IMR-90 (cell line): ENCODE measurements around the gene CDON. TPM values are rescaled to one million over a fixed set of nuclear protein-coding genes. Genes with fewer than 3 reads are reported as not detected.

ENCODE experiments used
- ATAC-seq: fragments of 200-7000 bp; cut with Tn5 transposase; 2 replicates; pipeline ENCODE4 v1.9.1; 2020; ENCODE audit warnings: low read depth, mild to moderate bottlenecking, moderate library complexity
- BruUV-seq: library from RNA; stranded (reverse); fragments of 400-500 nt; replicated peaks from 2 replicates; lab custom pipeline; 2021; lab: Mats Ljungman, UMichigan
- CTCF ChIA-PET: fragments of 300-600 bp; formaldehyde crosslinking; extraction: SDS; loops from one replicate; lab custom pipeline; 2021; ENCODE audit warnings: antibody characterized with exemption; lab: Yijun Ruan, JAX
- POLR2A ChIA-PET: fragments of 300-600 bp; sonication (Branson Sonifier 250); formaldehyde crosslinking; loops from one replicate; lab custom pipeline; 2022; ENCODE audit warnings: antibody characterized with exemption; ENCODE audit not compliant: unreplicated experiment; lab: Charles Lee
- DNase-seq: peaks from one replicate; pipeline ENCODE4 v3.0.0; 2013
- H2AFZ ChIP-seq: replicated peaks from 2 replicates; pipeline ENCODE3; 2013; ENCODE audit warnings: low read length, mild to moderate bottlenecking; ENCODE audit not compliant: poor library complexity
- H2AK5ac ChIP-seq: 2 replicates; pipeline ENCODE4 v1.6.1; 2013; ENCODE audit warnings: low read depth, low read length, inconsistent platforms
- H2AK9ac ChIP-seq: replicated peaks from 2 replicates; pipeline ENCODE3; 2013; ENCODE audit warnings: mild to moderate bottlenecking, low read depth, low read length, moderate library complexity; ENCODE audit not compliant: poor library complexity
- H2BK120ac ChIP-seq: 2 replicates; pipeline ENCODE4 v1.6.1; 2013; ENCODE audit warnings: low read depth, low read length, inconsistent platforms
- H2BK15ac ChIP-seq: 3 replicates; pipeline ENCODE4 v1.6.1; 2013; ENCODE audit warnings: low read depth, low read length, inconsistent platforms
- H2BK20ac ChIP-seq: 2 replicates; pipeline ENCODE4 v1.6.1; 2013; ENCODE audit warnings: low read depth, mild to moderate bottlenecking, inconsistent platforms, low read length, moderate library complexity
- H2BK5ac ChIP-seq: 2 replicates; pipeline ENCODE4 v1.6.1; 2013; ENCODE audit warnings: mild to moderate bottlenecking, low read depth, low read length, inconsistent platforms; ENCODE audit not compliant: poor library complexity, severe bottlenecking
- H3K14ac ChIP-seq: replicated peaks from 2 replicates; pipeline ENCODE4 v1.6.1; 2013; ENCODE audit warnings: low read depth, low read length, inconsistent platforms
- H3K18ac ChIP-seq: 2 replicates; pipeline ENCODE4 v1.6.1; 2013; ENCODE audit warnings: low read depth, low read length, control low read depth
- H3K23ac ChIP-seq: 2 replicates; pipeline ENCODE4 v1.6.1; 2013; ENCODE audit warnings: low read depth, low read length, inconsistent platforms
- H3K27ac ChIP-seq: 2 replicates; pipeline ENCODE4 v1.5.1; 2013; ENCODE audit warnings: mild to moderate bottlenecking, control low read depth, low read length; ENCODE audit not compliant: insufficient read depth
- H3K27me3 ChIP-seq: 2 replicates; pipeline ENCODE4 v1.6.1; 2013; ENCODE audit warnings: low read length; ENCODE audit not compliant: control insufficient read depth, insufficient read depth
- H3K36me3 ChIP-seq: 2 replicates; pipeline ENCODE4 v1.6.1; 2013; ENCODE audit warnings: low read length, mixed read lengths; ENCODE audit not compliant: control insufficient read depth, insufficient read depth
- H3K4ac ChIP-seq: 2 replicates; pipeline ENCODE4 v1.6.1; 2013; ENCODE audit warnings: low read depth, low read length, inconsistent platforms
- H3K4me1 ChIP-seq: 2 replicates; pipeline ENCODE4 v1.6.1; 2013; ENCODE audit warnings: low read length, mixed read lengths; ENCODE audit not compliant: control insufficient read depth, insufficient read depth
- H3K4me2 ChIP-seq: 2 replicates; pipeline ENCODE4 v1.6.1; 2013; ENCODE audit warnings: low read depth, mild to moderate bottlenecking, control low read depth, low read length, moderate library complexity
- H3K4me3 ChIP-seq: 2 replicates; pipeline ENCODE4 v1.5.1; 2013; ENCODE audit warnings: low read depth, mild to moderate bottlenecking, control low read depth, low read length, moderate library complexity; ENCODE audit not compliant: insufficient read depth
- H3K56ac ChIP-seq: 2 replicates; pipeline ENCODE4 v1.6.1; 2013; ENCODE audit warnings: low read length, inconsistent platforms; ENCODE audit not compliant: insufficient read depth; ENCODE audit errors: extremely low read depth
- H3K79me1 ChIP-seq, 2 experiments: 2 replicates each; pipeline ENCODE4 v1.6.1; 2013; ENCODE audit warnings: low read length in 2 of 2, inconsistent platforms in 1 of 2, low read depth in 1 of 2
- H3K9ac ChIP-seq: 2 replicates; pipeline ENCODE4 v1.6.1; 2013; ENCODE audit warnings: low read depth, low read length, control low read depth
- H3K9me1 ChIP-seq: 2 replicates; pipeline ENCODE4 v1.6.1; 2013; ENCODE audit warnings: low read length, inconsistent platforms; ENCODE audit not compliant: insufficient read depth
- H3K9me3 ChIP-seq: 2 replicates; pipeline ENCODE4 v1.6.1; 2013; ENCODE audit warnings: low read length; ENCODE audit not compliant: control insufficient read depth, insufficient read depth
- H4K20me1 ChIP-seq: 2 replicates; pipeline ENCODE4 v1.6.1; 2013; ENCODE audit warnings: low read length, inconsistent platforms; ENCODE audit not compliant: insufficient read depth
- H4K5ac ChIP-seq: 2 replicates; pipeline ENCODE4 v1.6.1; 2013; ENCODE audit warnings: mild to moderate bottlenecking, low read depth, low read length, control low read depth
- H4K8ac ChIP-seq, 2 experiments: 2 replicates each; pipeline ENCODE4 v1.6.1; 2013; ENCODE audit warnings: low read depth in 2 of 2, low read length in 2 of 2, control low read depth in 1 of 2, inconsistent platforms in 1 of 2
- H4K91ac ChIP-seq: 2 replicates; pipeline ENCODE4 v1.6.1; 2013; ENCODE audit warnings: low read depth, low read length, inconsistent platforms; ENCODE audit not compliant: insufficient read depth
- CEBPB ChIP-seq: IDR thresholded peaks from 2 replicates; pipeline ENCODE4 v1.6.1; 2012; ENCODE audit warnings: low read depth, low read length, improper control_type of control experiment
- CHD1 ChIP-seq: IDR thresholded peaks from 2 replicates; pipeline ENCODE4 v1.6.1; 2012; ENCODE audit warnings: low read depth, low read length, improper control_type of control experiment
- FOS ChIP-seq: fragments of 150-350 bp; IDR thresholded peaks from 2 replicates; pipeline ENCODE4 v1.6.1; 2016; ENCODE audit warnings: low read depth, low read length
- MAFK ChIP-seq: IDR thresholded peaks from 2 replicates; pipeline ENCODE4 v1.6.1; 2012; ENCODE audit warnings: low read depth, low read length, improper control_type of control experiment
- MAZ ChIP-seq: IDR thresholded peaks from 2 replicates; pipeline ENCODE4 v1.6.1; 2012; ENCODE audit warnings: low read depth, mild to moderate bottlenecking, low read length, improper control_type of control experiment, moderate library complexity, borderline replicate concordance
- MXI1 ChIP-seq: IDR thresholded peaks from 2 replicates; pipeline ENCODE4 v1.6.1; 2012; ENCODE audit warnings: low read depth, mild to moderate bottlenecking, low read length, moderate library complexity, borderline replicate concordance
- NFE2L2 ChIP-seq: fragments of 150-350 bp; IDR thresholded peaks from 2 replicates; pipeline ENCODE4 v1.6.1; 2016; ENCODE audit warnings: low read depth, mild to moderate bottlenecking, low read length
- POLR2A ChIP-seq: IDR thresholded peaks from 2 replicates; pipeline ENCODE4 v1.6.1; 2012; ENCODE audit warnings: mild to moderate bottlenecking, low read depth, low read length
- RAD21 ChIP-seq: IDR thresholded peaks from 2 replicates; pipeline ENCODE4 v1.6.1; 2012; ENCODE audit warnings: low read length, improper control_type of control experiment
- RCOR1 ChIP-seq: IDR thresholded peaks from 2 replicates; pipeline ENCODE4 v1.6.1; 2012; ENCODE audit warnings: mild to moderate bottlenecking, low read length, improper control_type of control experiment; ENCODE audit not compliant: insufficient replicate concordance
- RFX5 ChIP-seq: IDR thresholded peaks from 2 replicates; pipeline ENCODE4 v1.8.0; 2012; ENCODE audit warnings: low read depth, mild to moderate bottlenecking, low read length, moderate library complexity
- WGBS, 2 experiments: methylation state at CpG; one replicate each; pipeline versions ENCODE4 v1.1.5 to v1.1.7; 2013; ENCODE audit warnings: missing lambda C conversion rate in 2 of 2; ENCODE audit not compliant: insufficient read length in 1 of 2; ENCODE audit errors: extremely low coverage in 2 of 2; 5-methylcytosine and 5-hydroxymethylcytosine counted together
- dilution Hi-C: fragments of 300-500 bp; cut with HindIII; formaldehyde crosslinking; loops from one replicate; pipeline ENCODE4 v1.14.3; 2018; ENCODE audit warnings: low sequenced_read_pairs; ENCODE audit not compliant: unreplicated experiment
- in situ Hi-C: fragments of 300-500 bp; cut with MboI; formaldehyde crosslinking; loops from 3 replicates; pipeline ENCODE4 v1.14.3; 2019; ENCODE audit warnings: low sequenced_read_pairs, inconsistent platforms, mixed read lengths
- intact Hi-C: fragments of 100-400 bp; cut with micrococcal nuclease; formaldehyde crosslinking; loops from 2 replicates; pipeline ENCODE4 v1.10.0; 2022
- polyA plus RNA-seq, 3 experiments: library from polyadenylated mRNA; depleted of rRNA; stranded (reverse); fragments of >200 nt; gene quantifications; 2 replicates each; pipeline ENCODE4 v1.2.3, GENCODE V29; 2012; ENCODE audit warnings: low replicate concordance in 1 of 3
- total RNA-seq: library from RNA; depleted of rRNA; stranded (reverse); fragments of >200 nt; gene quantifications from 2 replicates; pipeline ENCODE4 v1.2.3, GENCODE V29; 2012
- TF ChIP-seq, protein P1 (sequence below): fragments of 150-350 bp; IDR thresholded peaks from 2 replicates; pipeline ENCODE4 v1.6.1; 2017; ENCODE audit warnings: mild to moderate bottlenecking, antibody characterized with exemption, low read length, low read depth
- TF ChIP-seq, protein P2 (sequence below): conservative IDR thresholded peaks from 2 replicates; pipeline ENCODE4 v1.5.1; 2012; ENCODE audit warnings: mild to moderate bottlenecking, low read depth, low read length, improper control_type of control experiment

CDON gene
- total and polyA plus RNA-seq, 2 of the 4 experiments (the other 2 are of a cell fraction) = 1.2 to 3.8 TPM

DNA sequence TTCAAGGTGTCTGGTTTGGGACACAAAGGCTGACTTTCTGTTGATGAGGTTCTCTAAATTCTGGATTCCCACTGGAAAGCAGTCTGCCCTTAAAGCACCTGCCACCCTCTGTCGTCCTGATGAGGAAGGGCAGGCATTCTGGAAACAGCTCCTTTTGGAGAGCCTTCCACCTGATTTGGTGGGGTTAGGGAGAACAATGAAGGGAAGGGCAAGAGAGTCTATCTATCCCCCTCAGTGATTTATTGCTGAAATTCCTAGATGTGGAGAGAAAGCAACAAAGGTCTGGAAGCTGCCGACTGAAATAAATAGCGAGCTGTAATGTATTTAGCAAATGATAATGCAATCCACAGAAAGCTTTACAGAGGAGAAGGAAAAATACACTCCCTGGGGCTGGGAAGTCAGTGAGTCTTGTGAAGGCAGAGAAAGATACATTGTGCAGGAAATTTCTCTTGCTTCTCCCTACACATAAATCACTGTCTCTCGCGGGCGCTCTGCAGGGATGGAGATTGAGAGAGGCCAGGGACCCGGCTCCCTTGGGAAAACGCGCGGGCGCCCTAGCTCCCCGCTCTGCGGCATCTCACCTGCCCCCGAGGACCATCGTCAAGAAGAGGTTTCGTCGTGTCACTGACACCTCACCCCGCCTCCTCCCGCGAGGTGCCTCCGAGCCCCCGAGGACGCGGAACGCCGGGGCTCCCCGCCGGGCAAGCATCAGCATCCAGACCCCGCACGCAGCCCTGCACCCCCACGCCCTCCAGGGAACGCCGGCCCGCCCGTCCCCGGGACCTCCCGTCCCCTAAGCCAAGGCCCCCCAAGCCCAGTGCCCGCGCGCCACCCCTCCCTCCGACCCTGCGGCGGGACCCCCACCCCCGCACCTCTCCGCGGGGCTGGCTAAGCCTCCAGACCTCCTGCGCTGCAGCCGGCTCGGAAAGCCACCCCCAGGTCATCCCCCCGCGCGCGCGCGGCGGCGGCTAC lies 673 bp downstream of the CDON start:
- in situ Hi-C loops (no loop called here), dilution Hi-C loops (no loop called here), intact Hi-C loops (loop anchor here (2.0 to 5.0 kb wide), 2 partner anchors 130 to 139 kb away; no protein-coding TSS in a partner anchor)
- H3K56ac ChIP-seq = no peak overlapping the region
- H2AK5ac ChIP-seq = no peak overlapping the region
- ChIA-PET POLR2A (no interaction called here), CTCF (interaction anchor here (0.8 to 1.0 kb wide), 2 partner anchors 11 to 132 kb away, joined by 3 read pairs; no protein-coding TSS in a partner anchor)
- BruUV-seq = no TSS peak
- H3K23ac ChIP-seq = no peak overlapping the region; the same call in 1 of the 2 replicates
- no peak overlapping the region for H4K5ac ChIP-seq
- H2AK9ac ChIP-seq = no peak overlapping the region
- H3K27ac ChIP-seq = no peak overlapping the region
- no peak for ATAC-seq
- peak overlapping the region; percentile 79 for H3K4me2 ChIP-seq
- H3K9me3 ChIP-seq = no peaks in the 10 kb centered on the region
- H3K4me3 ChIP-seq = peak overlapping the region; percentile 61
- DNase-seq = peak; percentile 5
- no peak overlapping the region for H3K18ac ChIP-seq
- H2BK15ac ChIP-seq = no peak overlapping the region
- H3K14ac ChIP-seq = no peak overlapping the region
- WGBS, 2 experiments = 2% methylated on average over 18 of the region's 57 CpGs; no CpG with 5 or more reads in 1 of the 2 experiments
- H3K79me1 ChIP-seq = no peaks in the 10 kb centered on the region
- no peak overlapping the region for H4K8ac ChIP-seq
- no peaks in the 10 kb centered on the region for H4K20me1 ChIP-seq
- no peak overlapping the region for H4K91ac ChIP-seq
- H3K4me1 ChIP-seq = no peaks in the 10 kb centered on the region
- no peak overlapping the region for H2BK120ac ChIP-seq
- H2AFZ ChIP-seq = peak overlapping the region; percentile 100
- peaks cover 27% of the 10 kb centered on the region for H3K27me3 ChIP-seq
- H2BK5ac ChIP-seq = no peak overlapping the region
- no peak overlapping the region for H2BK20ac ChIP-seq
- no peak overlapping the region for H3K9ac ChIP-seq
- H3K36me3 ChIP-seq = no peaks in the 10 kb centered on the region
- no peak overlapping the region for H3K4ac ChIP-seq
- no peaks in the 10 kb centered on the region for H3K9me1 ChIP-seq
- no peak for TF ChIP-seq POLR2A
- TF ChIP-seq FOS = no peak
- TF ChIP-seq, protein P1, sequence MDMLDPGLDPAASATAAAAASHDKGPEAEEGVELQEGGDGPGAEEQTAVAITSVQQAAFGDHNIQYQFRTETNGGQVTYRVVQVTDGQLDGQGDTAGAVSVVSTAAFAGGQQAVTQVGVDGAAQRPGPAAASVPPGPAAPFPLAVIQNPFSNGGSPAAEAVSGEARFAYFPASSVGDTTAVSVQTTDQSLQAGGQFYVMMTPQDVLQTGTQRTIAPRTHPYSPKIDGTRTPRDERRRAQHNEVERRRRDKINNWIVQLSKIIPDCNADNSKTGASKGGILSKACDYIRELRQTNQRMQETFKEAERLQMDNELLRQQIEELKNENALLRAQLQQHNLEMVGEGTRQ = no peak
- TF ChIP-seq, protein P2, sequence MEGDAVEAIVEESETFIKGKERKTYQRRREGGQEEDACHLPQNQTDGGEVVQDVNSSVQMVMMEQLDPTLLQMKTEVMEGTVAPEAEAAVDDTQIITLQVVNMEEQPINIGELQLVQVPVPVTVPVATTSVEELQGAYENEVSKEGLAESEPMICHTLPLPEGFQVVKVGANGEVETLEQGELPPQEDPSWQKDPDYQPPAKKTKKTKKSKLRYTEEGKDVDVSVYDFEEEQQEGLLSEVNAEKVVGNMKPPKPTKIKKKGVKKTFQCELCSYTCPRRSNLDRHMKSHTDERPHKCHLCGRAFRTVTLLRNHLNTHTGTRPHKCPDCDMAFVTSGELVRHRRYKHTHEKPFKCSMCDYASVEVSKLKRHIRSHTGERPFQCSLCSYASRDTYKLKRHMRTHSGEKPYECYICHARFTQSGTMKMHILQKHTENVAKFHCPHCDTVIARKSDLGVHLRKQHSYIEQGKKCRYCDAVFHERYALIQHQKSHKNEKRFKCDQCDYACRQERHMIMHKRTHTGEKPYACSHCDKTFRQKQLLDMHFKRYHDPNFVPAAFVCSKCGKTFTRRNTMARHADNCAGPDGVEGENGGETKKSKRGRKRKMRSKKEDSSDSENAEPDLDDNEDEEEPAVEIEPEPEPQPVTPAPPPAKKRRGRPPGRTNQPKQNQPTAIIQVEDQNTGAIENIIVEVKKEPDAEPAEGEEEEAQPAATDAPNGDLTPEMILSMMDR = 0 out of 2 replicates have a peak, but pooled peaks have one; percentile 13
- TF ChIP-seq RAD21 = peak; percentile 19; the same call in 1 of the 2 replicates
- TF ChIP-seq MAFK = no peak
- TF ChIP-seq CEBPB = no peak
- TF ChIP-seq RCOR1 = no peak
- no peak for TF ChIP-seq CHD1
- TF ChIP-seq NFE2L2 = no peak
- TF ChIP-seq MXI1 = no peak
- no peak for TF ChIP-seq MAZ
- TF ChIP-seq RFX5 = no peak
